ENCODE measurements around the gene MYO5A.
"Not testable (repeated sequence)": the region's sequence is repeated elsewhere in the genome, so short reads cannot be mapped to it uniquely, and the experiment has no call there.

The MYO5A gene

DNA sequence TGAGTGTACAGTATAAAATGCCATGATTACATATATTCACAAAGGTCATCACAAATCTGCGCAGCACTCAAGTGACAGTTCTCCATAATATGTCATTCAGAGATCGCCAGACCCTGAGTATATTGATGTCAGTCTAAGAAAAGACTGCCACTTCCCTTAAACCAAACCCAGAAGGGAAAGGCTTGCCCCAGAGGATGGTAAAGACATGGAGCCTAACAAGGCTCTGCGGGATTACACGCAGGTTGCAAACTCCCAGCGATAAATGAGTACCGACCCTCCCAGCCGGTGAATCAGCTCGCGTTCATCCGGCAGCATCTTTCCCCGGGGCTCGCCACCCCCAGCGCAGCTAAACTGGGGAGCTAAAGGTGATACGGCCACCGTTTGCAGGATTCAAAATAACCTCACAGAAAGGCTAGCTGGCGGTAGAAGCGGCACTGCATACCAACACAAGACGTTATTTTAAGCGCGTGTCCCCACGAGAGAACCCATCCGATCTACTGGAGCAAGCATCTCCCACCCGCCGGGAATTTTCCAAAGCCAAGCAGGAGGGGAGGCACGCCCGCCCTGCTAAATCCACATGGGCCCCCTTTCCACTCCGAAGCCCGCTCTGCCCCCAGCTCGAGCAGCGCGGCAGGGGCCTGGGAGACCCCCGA lies 643 bp downstream of the MYO5A start:
- Mint-ChIP-seq H3K4me3 (peak overlapping the region; percentile 93 to 96), H3K4me1 (ENCODE audit: low read depth in 2 of 2) (peaks cover 26 to 43% of the 10 kb centered on the region in 2 donors), H3K36me3 (ENCODE audit: insufficient read depth) (peaks cover 3% of the 10 kb centered on the region), H3K27ac (peak overlapping the region; percentile 68 to 85), H3K9me3 (no peaks in the 10 kb centered on the region), H3K27me3 (no peaks in the 10 kb centered on the region)
- DNase-seq (peak; percentile 21 to 35 (median 23)), ATAC-seq (replicated peaks) (peak; percentile 2)

DNA sequence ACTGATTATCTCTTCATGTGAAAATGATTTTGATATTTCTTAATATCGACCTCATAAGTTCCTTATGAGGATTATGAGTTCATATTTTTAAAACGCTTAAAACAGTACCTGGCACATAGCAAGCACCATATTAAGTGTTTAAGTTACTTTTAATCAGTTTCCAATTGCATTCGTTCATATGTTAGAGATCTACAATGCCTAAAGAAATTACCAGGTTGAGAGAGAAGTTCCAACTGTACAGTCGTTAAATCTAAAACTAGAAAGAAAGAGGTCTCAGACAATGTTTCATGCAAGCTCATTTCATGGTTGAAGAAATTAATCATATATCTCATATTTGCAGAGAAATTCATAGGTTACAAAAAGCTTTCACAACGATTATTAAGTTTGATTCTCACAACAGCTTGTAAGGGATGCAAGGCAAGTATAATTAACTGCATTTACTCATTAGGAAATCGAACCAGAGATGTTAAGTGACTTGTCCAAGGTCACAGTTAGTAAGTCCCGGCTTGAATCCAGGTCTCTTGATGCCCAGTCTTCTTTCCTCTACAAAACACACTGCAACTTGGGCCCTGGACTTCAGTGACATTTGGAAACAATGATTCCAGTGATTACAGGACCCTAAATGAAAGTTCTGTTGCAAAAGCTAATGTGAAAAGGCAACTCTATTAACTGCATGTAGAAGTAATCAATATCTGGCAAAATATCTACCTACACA lies 1.3 kb downstream of the MYO5A start:
- H3K36me3 Mint-ChIP-seq (ENCODE audit: insufficient read depth), result peaks cover 3% of the 10 kb centered on the region
- ATAC-seq (replicated peaks) (no peak), DNase-seq (no peak)
- no peaks in the 10 kb centered on the region for H3K27me3 Mint-ChIP-seq
- H3K4me1 Mint-ChIP-seq (ENCODE audit: low read depth in 2 of 2), result peaks cover 26 to 46% of the 10 kb centered on the region in 2 donors
- H3K27ac Mint-ChIP-seq, result peak overlapping the region in 1 of 2 donors; percentile 68
- peak overlapping the region; percentile 93 to 96 for H3K4me3 Mint-ChIP-seq
- no peaks in the 10 kb centered on the region for H3K9me3 Mint-ChIP-seq

DNA sequence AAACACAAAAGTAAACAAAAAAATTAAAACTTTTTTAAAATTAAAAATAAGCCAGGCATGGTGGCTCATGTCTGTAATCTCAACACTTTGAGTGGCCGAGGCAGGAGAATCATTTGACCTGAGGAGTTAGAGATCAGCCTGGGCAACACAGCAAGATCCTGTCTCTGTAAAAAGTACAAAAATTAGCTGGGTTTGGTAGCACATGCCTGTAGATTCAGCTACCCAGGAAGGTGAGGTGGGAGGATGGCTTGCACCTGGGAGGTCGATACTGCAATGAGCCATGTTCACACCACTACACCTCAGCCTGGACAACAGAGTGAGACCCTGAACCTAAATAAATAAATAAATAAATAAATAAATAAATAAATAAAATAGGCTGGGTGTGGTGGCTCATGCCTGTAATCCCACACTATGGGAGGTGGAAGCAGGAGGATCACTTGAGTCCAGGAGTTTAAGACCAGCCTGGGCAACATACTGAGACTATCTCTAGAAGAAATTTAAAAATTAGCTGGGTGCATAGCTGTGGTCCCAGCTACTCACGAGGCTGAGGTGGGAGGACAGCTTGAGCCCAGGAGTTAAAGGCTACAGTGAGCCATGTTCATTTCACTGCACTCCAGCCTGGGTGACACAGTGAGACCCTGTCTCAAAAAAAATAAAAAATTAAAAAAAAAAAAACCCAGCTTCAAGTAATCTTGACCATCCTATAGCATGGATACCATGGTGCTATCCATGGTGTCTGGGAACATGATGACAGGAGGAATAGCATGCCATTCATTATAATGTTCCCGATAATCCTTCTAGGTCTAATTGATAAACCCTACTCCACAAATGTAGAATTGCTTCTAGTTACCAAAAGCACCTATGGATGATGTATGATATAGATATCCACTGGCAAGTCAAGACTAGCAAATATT lies 4.2 kb downstream of the MYO5A start:
- no peak overlapping the region for H3K27ac Mint-ChIP-seq
- peaks cover 33 to 58% of the 10 kb centered on the region in 2 donors for H3K4me1 Mint-ChIP-seq (ENCODE audit: low read depth in 2 of 2)
- no peak for DNase-seq
- H3K27me3 Mint-ChIP-seq, result no peaks in the 10 kb centered on the region
- no peak overlapping the region for H3K4me3 Mint-ChIP-seq
- H3K9me3 Mint-ChIP-seq, result no peaks in the 10 kb centered on the region
- no peak for ATAC-seq (replicated peaks)
- peaks cover 3% of the 10 kb centered on the region for H3K36me3 Mint-ChIP-seq (ENCODE audit: insufficient read depth)

DNA sequence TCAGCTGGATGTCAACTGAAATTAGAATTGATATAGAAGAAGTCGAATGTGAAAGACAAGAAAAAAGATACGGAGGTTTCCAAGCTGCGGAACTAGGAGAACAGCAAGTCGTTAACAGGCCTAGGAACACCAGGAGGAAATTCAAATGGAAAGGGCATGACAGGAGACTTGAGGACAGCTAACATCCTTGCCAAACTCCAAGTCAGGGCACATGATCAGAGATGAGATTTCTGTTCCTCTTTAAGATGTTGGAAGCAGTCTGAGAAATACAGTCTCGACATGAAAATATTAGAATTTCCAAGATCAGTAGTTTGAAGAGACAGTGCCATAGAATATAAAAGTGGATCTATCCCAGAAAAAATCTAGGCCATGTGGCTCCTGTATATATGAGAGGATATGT lies 5.0 kb downstream of the MYO5A start:
- Mint-ChIP-seq H3K9me3 (no peaks in the 10 kb centered on the region), H3K27me3 (no peaks in the 10 kb centered on the region), H3K4me3 (no peak overlapping the region), H3K36me3 (ENCODE audit: insufficient read depth) (peaks cover 3% of the 10 kb centered on the region), H3K4me1 (ENCODE audit: low read depth in 2 of 2) (peaks cover 37 to 63% of the 10 kb centered on the region in 2 donors), H3K27ac (peak overlapping the region in 1 of 2 donors; percentile 27)
- DNase-seq, result no peak
- ATAC-seq (replicated peaks), result no peak

DNA sequence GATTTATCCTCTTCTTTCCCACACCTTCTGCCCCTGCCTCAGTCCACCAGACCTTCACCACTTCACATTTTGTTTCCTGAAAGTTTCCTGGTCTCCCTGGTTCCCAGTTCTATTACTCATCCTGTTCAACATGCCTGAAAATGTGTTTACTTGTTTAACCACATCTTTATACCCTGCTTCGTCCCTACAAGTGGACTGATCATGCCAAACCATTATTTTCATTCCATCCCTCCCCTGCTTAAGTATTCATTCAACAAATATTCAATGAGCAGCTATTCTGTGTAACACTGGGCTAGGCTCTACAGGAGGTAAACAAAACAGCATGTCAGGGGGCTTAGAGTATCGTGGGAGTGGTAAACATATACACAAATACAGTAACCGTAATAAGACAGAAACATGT lies 5.5 kb downstream of the MYO5A start:
- Mint-ChIP-seq H3K4me1 (ENCODE audit: low read depth in 2 of 2) (peaks cover 37 to 63% of the 10 kb centered on the region in 2 donors), H3K36me3 (ENCODE audit: insufficient read depth) (peaks cover 3% of the 10 kb centered on the region), H3K27ac (peak overlapping the region in 1 of 2 donors; percentile 27), H3K27me3 (no peaks in the 10 kb centered on the region), H3K4me3 (no peak overlapping the region), H3K9me3 (no peaks in the 10 kb centered on the region)
- no peak for ATAC-seq (replicated peaks)
- DNase-seq, result no peak

DNA sequence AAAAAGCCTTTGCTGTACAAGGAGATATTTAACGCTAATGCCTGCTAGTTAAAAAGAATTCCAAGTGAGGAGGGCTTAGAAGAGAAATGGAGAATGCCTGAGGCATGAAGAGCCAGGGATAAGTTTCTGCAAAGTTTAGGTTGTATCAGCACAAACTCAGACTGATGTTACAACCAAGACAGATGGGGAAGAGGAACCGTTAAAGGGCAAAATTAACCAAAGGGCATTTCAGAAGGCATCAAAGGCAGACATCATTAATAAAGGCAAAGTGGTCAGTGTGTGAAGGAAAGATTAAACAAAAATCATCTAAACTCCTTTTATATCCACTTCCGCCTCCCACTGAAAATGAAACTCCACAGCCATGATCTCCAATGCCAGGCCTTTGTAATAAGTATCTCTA lies 7.0 kb downstream of the MYO5A start:
- Mint-ChIP-seq H3K36me3 (ENCODE audit: insufficient read depth) (peaks cover 3% of the 10 kb centered on the region), H3K27me3 (no peaks in the 10 kb centered on the region), H3K4me1 (ENCODE audit: low read depth in 2 of 2) (peaks cover 24 to 48% of the 10 kb centered on the region in 2 donors), H3K27ac (peak overlapping the region; percentile 1 to 3), H3K4me3 (no peak overlapping the region), H3K9me3 (no peaks in the 10 kb centered on the region)
- ATAC-seq (replicated peaks) (no peak), DNase-seq (no peak)

DNA sequence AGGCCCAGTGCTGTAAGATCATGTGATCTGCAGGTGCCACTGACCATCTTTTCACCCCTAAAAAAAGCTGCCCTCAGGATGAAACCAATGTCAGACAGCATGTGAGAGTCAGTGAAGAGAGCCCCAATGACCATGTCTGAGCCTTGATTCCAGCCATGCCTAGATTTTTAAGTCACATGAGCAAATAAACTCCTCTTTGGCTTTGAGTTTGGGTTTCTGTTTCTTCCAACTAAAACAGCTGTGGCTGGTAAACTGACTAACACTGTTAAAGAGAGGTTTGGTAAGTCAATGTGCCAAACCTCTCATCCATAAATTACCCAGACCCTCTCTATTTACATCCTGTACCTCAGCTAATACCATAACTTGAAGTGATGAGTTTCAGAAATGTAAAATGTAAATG lies 8.3 kb downstream of the MYO5A start:
- H3K36me3 Mint-ChIP-seq (ENCODE audit: insufficient read depth), result no peaks in the 10 kb centered on the region
- H3K27ac Mint-ChIP-seq, result no peak overlapping the region
- H3K4me3 Mint-ChIP-seq, result no peak overlapping the region
- H3K27me3 Mint-ChIP-seq, result no peaks in the 10 kb centered on the region
- peaks cover 21 to 40% of the 10 kb centered on the region in 2 donors for H3K4me1 Mint-ChIP-seq (ENCODE audit: low read depth in 2 of 2)
- no peak for DNase-seq
- no peak for ATAC-seq (replicated peaks)
- H3K9me3 Mint-ChIP-seq, result no peaks in the 10 kb centered on the region

DNA sequence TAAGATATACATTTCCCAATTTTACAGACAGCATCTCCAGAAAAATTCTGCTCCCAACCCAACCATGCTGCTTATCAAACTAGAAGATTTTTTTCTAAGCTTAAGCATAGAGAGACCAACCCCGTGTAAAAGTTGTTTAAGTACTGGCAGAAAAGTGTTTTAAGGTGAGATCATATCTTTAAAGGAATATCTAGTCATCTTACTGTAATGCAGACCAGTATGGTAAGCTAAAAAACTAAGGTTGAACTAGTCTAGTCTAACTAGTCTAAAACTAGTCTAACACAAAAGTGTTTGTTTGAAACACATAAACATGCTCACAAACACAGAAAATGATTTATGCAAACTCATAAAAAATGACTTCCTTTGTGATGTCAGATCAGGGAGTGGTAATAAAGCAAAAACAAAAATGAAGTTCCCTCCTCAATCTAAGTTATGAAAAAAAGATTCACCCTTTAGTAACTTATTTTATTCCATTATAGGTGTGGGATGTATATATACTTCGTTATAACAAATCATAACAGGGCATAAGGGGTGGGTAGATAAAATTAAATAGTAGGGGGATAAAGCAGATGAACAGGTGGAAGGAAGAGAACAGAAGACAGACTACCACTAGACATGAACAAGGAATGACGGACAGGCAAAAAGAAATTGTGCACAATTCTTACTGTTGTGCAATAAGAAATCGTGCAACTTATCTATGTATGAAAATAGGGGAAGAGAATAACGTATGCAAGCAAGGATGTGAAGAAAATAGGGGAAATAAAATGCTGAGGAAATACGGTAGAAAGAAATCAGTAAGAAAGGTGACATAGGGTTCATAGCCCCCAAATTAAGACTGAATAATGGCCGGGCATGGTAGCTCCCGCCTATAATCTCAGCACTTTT lies 10.0 kb downstream of the MYO5A start:
- Mint-ChIP-seq H3K9me3 (no peaks in the 10 kb centered on the region), H3K27ac (no peak overlapping the region), H3K36me3 (ENCODE audit: insufficient read depth) (no peaks in the 10 kb centered on the region), H3K4me1 (ENCODE audit: low read depth in 2 of 2) (peaks cover 19 to 33% of the 10 kb centered on the region in 2 donors), H3K4me3 (no peak overlapping the region), H3K27me3 (no peaks in the 10 kb centered on the region)
- DNase-seq (no peak), ATAC-seq (replicated peaks) (no peak)

DNA sequence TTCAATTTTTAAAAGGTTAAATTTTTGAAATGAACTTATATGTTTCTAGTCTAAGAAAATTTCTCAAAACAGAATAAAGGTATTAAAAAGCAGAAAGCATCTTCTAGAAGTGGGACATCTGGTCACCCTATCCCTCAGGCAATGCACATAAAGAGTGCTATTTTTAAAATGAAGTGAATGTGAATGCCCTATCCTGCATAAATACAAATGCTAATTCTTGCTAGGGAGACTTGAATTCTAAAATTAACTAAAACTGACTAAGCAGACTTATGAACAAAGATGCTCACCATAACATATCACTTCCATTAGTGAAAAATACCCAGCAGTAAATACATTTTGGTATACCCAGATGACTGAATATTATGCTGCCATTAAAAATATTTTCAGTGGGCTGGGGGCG lies 11.7 kb downstream of the MYO5A start:
- no peaks in the 10 kb centered on the region for H3K36me3 Mint-ChIP-seq (ENCODE audit: insufficient read depth)
- DNase-seq (no peak), ATAC-seq (replicated peaks) (no peak)
- H3K4me1 Mint-ChIP-seq (ENCODE audit: low read depth in 2 of 2), result peaks cover 17 to 24% of the 10 kb centered on the region in 2 donors
- no peak overlapping the region for H3K4me3 Mint-ChIP-seq
- H3K9me3 Mint-ChIP-seq, result no peaks in the 10 kb centered on the region
- H3K27me3 Mint-ChIP-seq, result no peaks in the 10 kb centered on the region
- no peak overlapping the region for H3K27ac Mint-ChIP-seq

DNA sequence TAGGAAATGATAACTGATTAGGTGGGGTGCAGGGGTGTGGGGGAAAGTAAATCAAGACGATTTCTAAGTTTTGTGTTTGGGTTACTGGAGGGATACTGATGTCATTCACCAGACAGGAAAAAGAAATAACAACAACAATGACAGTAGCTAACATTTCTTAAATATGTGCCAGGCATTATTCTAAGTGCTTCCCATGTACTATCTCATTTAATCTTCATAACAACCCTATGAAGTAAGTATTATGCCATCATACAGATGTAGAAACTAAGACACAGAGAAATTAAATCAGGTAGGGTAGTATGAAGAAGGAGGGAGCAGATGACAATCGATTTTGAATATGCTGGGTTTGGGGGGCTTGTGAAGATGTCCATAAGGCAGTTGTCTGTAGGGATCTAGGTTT lies 13.3 kb downstream of the MYO5A start:
- H3K27ac Mint-ChIP-seq, result no peak overlapping the region
- no peak for DNase-seq
- no peaks in the 10 kb centered on the region for H3K27me3 Mint-ChIP-seq
- H3K9me3 Mint-ChIP-seq, result no peaks in the 10 kb centered on the region
- peaks cover 13 to 17% of the 10 kb centered on the region in 2 donors for H3K4me1 Mint-ChIP-seq (ENCODE audit: low read depth in 2 of 2)
- no peak overlapping the region for H3K4me3 Mint-ChIP-seq
- ATAC-seq (replicated peaks), result no peak
- H3K36me3 Mint-ChIP-seq (ENCODE audit: insufficient read depth), result peaks cover 3% of the 10 kb centered on the region

DNA sequence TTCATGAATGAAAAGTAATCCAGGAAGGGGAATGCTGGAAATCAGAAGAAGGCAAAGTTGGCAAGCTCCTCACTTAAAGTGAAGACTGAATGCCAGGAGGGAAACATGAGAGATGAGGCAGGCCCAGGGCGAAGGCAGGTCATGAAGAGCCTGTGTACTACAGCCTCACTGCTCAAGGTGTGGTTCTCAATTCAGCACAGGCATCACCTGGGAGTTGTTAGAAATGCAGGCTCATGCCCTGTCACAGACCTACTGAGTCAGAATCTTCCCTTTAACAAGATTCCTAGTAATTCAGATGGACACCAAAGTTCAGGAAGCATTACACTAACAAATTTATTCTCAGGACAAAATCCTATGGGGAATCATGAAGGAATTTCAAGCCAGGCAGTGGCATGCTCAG lies 14.2 kb downstream of the MYO5A start:
- Mint-ChIP-seq H3K4me3 (no peak overlapping the region), H3K36me3 (ENCODE audit: insufficient read depth) (peaks cover 3% of the 10 kb centered on the region), H3K27me3 (no peaks in the 10 kb centered on the region), H3K9me3 (no peaks in the 10 kb centered on the region), H3K4me1 (ENCODE audit: low read depth in 2 of 2) (peaks cover 13 to 18% of the 10 kb centered on the region in 2 donors), H3K27ac (no peak overlapping the region)
- ATAC-seq (replicated peaks) (no peak), DNase-seq (no peak)

DNA sequence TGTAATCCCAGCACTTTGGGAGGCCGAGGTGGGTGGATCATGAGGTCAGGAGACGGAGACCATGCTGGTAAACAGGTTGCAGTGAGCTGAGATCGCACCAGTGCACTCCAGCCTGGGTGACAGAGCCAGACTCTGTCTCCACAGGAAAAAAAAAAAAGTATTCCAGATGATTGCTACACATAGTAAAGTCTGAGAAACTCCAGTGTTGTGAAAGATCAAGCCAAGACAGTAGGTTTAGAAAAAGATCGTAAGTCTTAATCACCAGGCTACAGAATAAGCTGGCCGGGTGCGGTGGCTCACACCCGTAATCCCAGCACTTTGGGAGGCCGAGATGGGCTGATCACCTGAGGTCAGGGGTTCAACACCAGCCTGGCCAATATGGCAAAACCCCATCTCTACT lies 15.8 kb downstream of the MYO5A start:
- DNase-seq; H3K36me3 Mint-ChIP-seq (ENCODE audit: insufficient read depth); H3K27me3 Mint-ChIP-seq; ATAC-seq (replicated peaks); H3K4me3 Mint-ChIP-seq; H3K9me3 Mint-ChIP-seq: not testable (repeated sequence)
- Mint-ChIP-seq H3K4me1 (ENCODE audit: low read depth in 2 of 2) (peaks cover 17 to 27% of the 10 kb centered on the region in 2 donors), H3K27ac (peak overlapping the region in 1 of 2 donors; percentile 70)

DNA sequence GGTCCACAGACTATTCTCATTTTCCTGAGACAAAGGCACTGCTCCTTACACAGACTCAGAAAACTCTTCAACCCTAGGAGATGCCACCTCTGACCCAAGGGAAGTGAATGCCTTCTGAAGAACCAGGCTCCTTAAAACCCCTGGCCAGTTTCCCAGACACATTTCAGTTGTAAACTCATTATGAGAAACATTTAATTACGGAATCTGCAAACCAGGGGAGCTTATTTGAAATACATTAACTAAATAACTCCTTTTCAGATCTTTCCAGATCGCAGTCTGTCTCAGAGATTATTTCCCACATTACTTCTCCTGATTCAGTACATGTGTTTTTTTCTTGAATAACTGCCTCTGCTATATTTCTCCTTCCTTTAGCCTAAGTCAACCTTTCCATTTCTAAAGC lies 17.6 kb downstream of the MYO5A start:
- H3K27ac Mint-ChIP-seq, result peak overlapping the region in 1 of 2 donors; percentile 69
- no peaks in the 10 kb centered on the region for H3K27me3 Mint-ChIP-seq
- H3K9me3 Mint-ChIP-seq, result no peaks in the 10 kb centered on the region
- H3K36me3 Mint-ChIP-seq (ENCODE audit: insufficient read depth), result peaks cover 3% of the 10 kb centered on the region
- DNase-seq (no peak), ATAC-seq (replicated peaks) (no peak)
- H3K4me1 Mint-ChIP-seq (ENCODE audit: low read depth in 2 of 2), result peaks cover 24 to 27% of the 10 kb centered on the region in 2 donors
- no peak overlapping the region for H3K4me3 Mint-ChIP-seq
